ENCODE results near the gene DNAH11. TPM values are rescaled to one million over a fixed set of nuclear protein-coding genes. Genes with fewer than 3 reads are reported as not detected.

DNAH11 gene
- total RNA-seq, 1 experiment from 2014 or later, result 0.54 TPM

GRCh38 chr7:21943436-21943835, 400.6 kb downstream of the DNAH11 start:
- H3K36me3 ChIP-seq (ENCODE audit: insufficient read depth, low read length, poor library complexity, severe bottlenecking), result no peaks in the 10 kb centered on the region
- no peaks in the 10 kb centered on the region for H3K9me3 ChIP-seq (ENCODE audit: low read depth, low read length, poor library complexity, severe bottlenecking)
- intact Hi-C loops (cut with micrococcal nuclease; ENCODE audit: unreplicated experiment), result loop anchor here (5.0 kb wide), 1 partner anchor 76 kb away; no protein-coding TSS in a partner anchor
- peak overlapping the region; percentile 73 for H3K4me3 ChIP-seq (ENCODE audit: low read depth, low read length, poor library complexity, severe bottlenecking)
- H3K27ac ChIP-seq (ENCODE audit: low read depth, low read length, poor library complexity, severe bottlenecking), result no peak overlapping the region
- CTCF ChIA-PET, result no interaction called here
- BruUV-seq (replicated peaks), result no TSS peak
- no peaks in the 10 kb centered on the region for H3K27me3 ChIP-seq (replicated peaks; ENCODE audit: insufficient read depth, low read depth, low read length, poor library complexity)
- POLR2A ChIA-PET (ENCODE audit: low non-redundant PET), result no interaction called here
- no peak for TF ChIP-seq EZH2 (IDR thresholded peaks at IDR 0.05; ENCODE audit: borderline replicate concordance, low read depth, low read length, poor library complexity, severe bottlenecking)
- TF ChIP-seq CTCF (conservative IDR thresholded peaks at IDR 0.05; ENCODE audit: low read depth, low read length), result no peak
- peaks cover 50% of the 10 kb centered on the region for H3K4me1 ChIP-seq (ENCODE audit: insufficient read depth, low read length, poor library complexity, severe bottlenecking)
- DNase-seq (ENCODE audit: low spot score), result no peak

GRCh38 chr7:21944616-21945453, 402.0 kb downstream of the DNAH11 start:
- peak overlapping the region; percentile 73 for H3K4me3 ChIP-seq (ENCODE audit: low read depth, low read length, poor library complexity, severe bottlenecking)
- no peaks in the 10 kb centered on the region for H3K9me3 ChIP-seq (ENCODE audit: low read depth, low read length, poor library complexity, severe bottlenecking)
- peak; percentile 67 for DNase-seq (ENCODE audit: low spot score)
- no peaks in the 10 kb centered on the region for H3K36me3 ChIP-seq (ENCODE audit: insufficient read depth, low read length, poor library complexity, severe bottlenecking)
- ChIA-PET POLR2A (ENCODE audit: low non-redundant PET) (interaction anchor here (0.7 kb wide), 2 partner anchors 77 to 93 kb away, joined by 3 read pairs; no protein-coding TSS in a partner anchor), CTCF (no interaction called here)
- peaks cover 39% of the 10 kb centered on the region for H3K4me1 ChIP-seq (ENCODE audit: insufficient read depth, low read length, poor library complexity, severe bottlenecking)
- intact Hi-C loops (cut with micrococcal nuclease; ENCODE audit: unreplicated experiment), result loop anchor here (2.0 to 5.0 kb wide), 2 partner anchors 32 to 78 kb away; no protein-coding TSS in a partner anchor
- BruUV-seq (replicated peaks), result TSS peak; percentile 35
- TF ChIP-seq EZH2 (IDR thresholded peaks at IDR 0.05; ENCODE audit: borderline replicate concordance, low read depth, low read length, poor library complexity, severe bottlenecking) (no peak), CTCF (conservative IDR thresholded peaks at IDR 0.05; ENCODE audit: low read depth, low read length) (no peak)
- peak overlapping the region; percentile 96 for H3K27ac ChIP-seq (ENCODE audit: low read depth, low read length, poor library complexity, severe bottlenecking)
- H3K27me3 ChIP-seq (replicated peaks; ENCODE audit: insufficient read depth, low read depth, low read length, poor library complexity), result no peaks in the 10 kb centered on the region

GRCh38 chr7:21945454-21946221, 402.8 kb downstream of the DNAH11 start, which contains the start of gene CDCA7L:
TSS of gene CDCA7L (minus strand) at chr7:21945899. CDS start at chr7:21945804, 95 bp downstream.
- peak; percentile 88 for DNase-seq (ENCODE audit: low spot score)

More at GRCh38 chr7:21945454-21946221, 402.8 kb downstream of the DNAH11 start, which contains the start of gene CDCA7L:
- ChIA-PET CTCF (no interaction called here), POLR2A (ENCODE audit: low non-redundant PET) (interaction anchor here (0.7 kb wide), 1 partner anchor 77 kb away, joined by 3 read pairs; no protein-coding TSS in a partner anchor)
- Histone ChIP-seq H3K9me3 (ENCODE audit: low read depth, low read length, poor library complexity, severe bottlenecking) (no peaks in the 10 kb centered on the region), H3K4me3 (ENCODE audit: low read depth, low read length, poor library complexity, severe bottlenecking) (peak within 1 kb of the TSS; percentile 73), H3K36me3 (ENCODE audit: insufficient read depth, low read length, poor library complexity, severe bottlenecking) (no peaks in the 10 kb centered on the region), H3K27ac (ENCODE audit: low read depth, low read length, poor library complexity, severe bottlenecking) (peak within 1 kb of the TSS; percentile 96), H3K4me1 (ENCODE audit: insufficient read depth, low read length, poor library complexity, severe bottlenecking) (peaks cover 38% of the 10 kb centered on the region), H3K27me3 (replicated peaks; ENCODE audit: insufficient read depth, low read depth, low read length, poor library complexity) (no peaks in the 10 kb centered on the region)
- BruUV-seq (replicated peaks), result no TSS peak
- TF ChIP-seq EZH2 (IDR thresholded peaks at IDR 0.05; ENCODE audit: borderline replicate concordance, low read depth, low read length, poor library complexity, severe bottlenecking) (no peak), CTCF (conservative IDR thresholded peaks at IDR 0.05; ENCODE audit: low read depth, low read length) (no peak)
- intact Hi-C loops (cut with micrococcal nuclease; ENCODE audit: unreplicated experiment), result loop anchor here (2.0 kb wide), 1 partner anchor 33 kb away; no protein-coding TSS in a partner anchor
